ENCODE results near the gene CEP85. TPM values are rescaled to one million over a fixed set of nuclear protein-coding genes. Genes with fewer than 3 reads are reported as not detected.
"Not testable (repeated sequence)": the region's sequence is repeated elsewhere in the genome, so short reads cannot be mapped to it uniquely, and the experiment has no call there.

Gene CEP85
- total RNA-seq, 1 donor, result 12.9 TPM

DNA sequence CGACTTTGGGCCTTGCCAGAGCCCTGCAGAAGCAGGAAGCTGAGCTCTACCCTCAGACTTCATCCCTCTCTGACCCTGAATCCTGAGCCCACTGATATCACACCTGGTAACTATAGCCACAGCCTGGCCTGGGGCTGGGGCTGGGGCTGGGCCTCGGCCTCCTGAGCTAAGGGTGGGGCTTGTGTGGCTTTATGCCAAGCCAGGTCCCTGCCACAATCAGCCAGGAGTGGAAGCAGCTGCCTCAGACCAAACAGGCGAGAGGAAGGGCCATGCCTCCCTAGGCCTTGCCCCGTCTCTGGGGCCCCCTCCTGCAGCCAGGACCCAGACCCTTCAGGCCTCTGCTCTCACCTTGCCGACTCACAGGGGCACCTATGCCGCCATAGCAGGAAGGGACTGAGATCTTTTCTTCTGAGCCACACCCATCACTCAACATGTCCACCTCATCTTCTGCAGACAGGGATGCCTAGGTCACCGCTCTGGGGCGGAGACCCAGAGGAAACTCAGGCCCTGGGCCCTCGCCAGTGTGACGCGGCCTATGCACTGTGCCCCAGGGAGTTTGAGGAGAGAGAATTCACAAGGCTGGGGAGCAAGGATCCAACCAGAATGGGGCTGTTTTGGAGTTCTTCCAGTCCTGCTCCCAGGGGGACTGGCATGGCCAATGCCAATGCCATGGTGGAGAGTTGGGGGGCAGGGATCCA lies 66.7 kb downstream of the CEP85 start:
- Histone ChIP-seq H3K4me1 (ENCODE audit: insufficient read depth, low read length) (peaks cover 44% of the 10 kb centered on the region), H3K27me3 (ENCODE audit: insufficient read depth, low read length) (no peaks in the 10 kb centered on the region), H3K4me3 (ENCODE audit: low read length) (no peak overlapping the region), H3K9me3 (ENCODE audit: low read depth, low read length) (no peaks in the 10 kb centered on the region)

DNA sequence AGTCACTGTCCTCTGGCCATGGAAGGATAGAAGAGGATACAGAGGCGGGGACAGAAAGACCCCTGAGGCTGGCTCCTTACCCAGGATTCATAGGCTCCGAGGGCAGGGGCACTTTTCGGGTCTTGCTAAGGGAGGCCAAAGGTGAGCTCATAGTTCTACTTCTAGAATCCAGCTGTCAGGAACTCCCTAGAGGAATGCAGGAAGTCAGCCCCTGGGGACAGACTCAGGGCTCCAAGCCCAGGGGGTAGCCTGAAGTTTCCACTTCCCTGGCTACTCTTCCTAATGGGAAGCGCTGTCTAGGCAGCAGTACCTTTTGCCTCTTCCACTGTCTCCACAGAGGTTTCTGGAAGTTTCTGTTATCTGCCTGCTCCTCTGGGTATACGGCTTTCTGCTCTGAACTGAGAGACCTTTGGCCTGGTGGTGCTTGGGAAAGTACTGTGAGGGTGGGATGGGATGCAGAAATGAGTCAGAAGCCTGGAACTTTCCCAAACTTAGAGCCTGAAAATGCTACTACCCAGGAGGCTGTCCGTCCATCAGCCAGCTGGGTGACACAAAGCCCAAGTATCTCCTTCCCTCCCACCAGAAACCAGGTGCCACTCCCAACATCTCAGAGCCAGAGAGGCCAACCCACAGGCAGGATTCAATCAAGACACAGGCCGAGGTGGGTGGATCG lies 68.9 kb downstream of the CEP85 start:
- H3K27me3 ChIP-seq (ENCODE audit: insufficient read depth, low read length), result no peaks in the 10 kb centered on the region
- H3K4me1 ChIP-seq (ENCODE audit: insufficient read depth, low read length), result peaks cover 61% of the 10 kb centered on the region
- no peak overlapping the region for H3K4me3 ChIP-seq (ENCODE audit: low read length)
- no peaks in the 10 kb centered on the region for H3K9me3 ChIP-seq (ENCODE audit: low read depth, low read length)

DNA sequence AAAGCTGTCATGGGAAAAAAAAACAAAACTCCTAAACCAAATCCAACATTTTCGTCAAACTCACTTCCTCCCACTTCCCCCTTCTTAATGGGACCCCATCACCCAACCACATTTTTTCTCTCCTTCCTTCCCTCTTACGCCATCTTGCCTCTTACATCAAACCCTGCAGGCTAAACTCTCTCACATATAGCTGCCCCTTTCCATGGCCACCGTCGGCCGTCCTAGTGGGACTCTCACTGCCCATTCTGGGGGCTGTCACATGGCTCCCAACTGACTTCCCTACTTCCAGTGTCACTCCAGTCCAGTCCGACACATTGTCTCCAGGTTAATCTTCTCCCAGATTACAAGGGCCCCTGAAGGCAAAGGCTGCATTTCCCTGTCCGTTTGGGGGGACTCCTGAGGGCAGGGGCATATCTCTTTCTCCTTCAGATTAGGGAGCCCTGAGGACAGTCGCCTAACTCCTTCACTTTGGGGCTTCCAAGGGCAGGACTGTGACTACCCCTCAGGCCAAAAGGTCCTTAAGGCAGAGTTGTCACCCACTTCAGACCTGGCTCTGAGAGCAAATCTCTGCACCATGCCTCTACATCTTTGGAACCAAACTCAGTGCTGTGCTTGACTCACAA lies 71.8 kb downstream of the CEP85 start:
- Histone ChIP-seq H3K9me3 (ENCODE audit: low read depth, low read length) (no peaks in the 10 kb centered on the region), H3K27me3 (ENCODE audit: insufficient read depth, low read length) (no peaks in the 10 kb centered on the region), H3K4me3 (ENCODE audit: low read length) (peak overlapping the region; percentile 78), H3K4me1 (ENCODE audit: insufficient read depth, low read length) (peaks cover 65% of the 10 kb centered on the region)

DNA sequence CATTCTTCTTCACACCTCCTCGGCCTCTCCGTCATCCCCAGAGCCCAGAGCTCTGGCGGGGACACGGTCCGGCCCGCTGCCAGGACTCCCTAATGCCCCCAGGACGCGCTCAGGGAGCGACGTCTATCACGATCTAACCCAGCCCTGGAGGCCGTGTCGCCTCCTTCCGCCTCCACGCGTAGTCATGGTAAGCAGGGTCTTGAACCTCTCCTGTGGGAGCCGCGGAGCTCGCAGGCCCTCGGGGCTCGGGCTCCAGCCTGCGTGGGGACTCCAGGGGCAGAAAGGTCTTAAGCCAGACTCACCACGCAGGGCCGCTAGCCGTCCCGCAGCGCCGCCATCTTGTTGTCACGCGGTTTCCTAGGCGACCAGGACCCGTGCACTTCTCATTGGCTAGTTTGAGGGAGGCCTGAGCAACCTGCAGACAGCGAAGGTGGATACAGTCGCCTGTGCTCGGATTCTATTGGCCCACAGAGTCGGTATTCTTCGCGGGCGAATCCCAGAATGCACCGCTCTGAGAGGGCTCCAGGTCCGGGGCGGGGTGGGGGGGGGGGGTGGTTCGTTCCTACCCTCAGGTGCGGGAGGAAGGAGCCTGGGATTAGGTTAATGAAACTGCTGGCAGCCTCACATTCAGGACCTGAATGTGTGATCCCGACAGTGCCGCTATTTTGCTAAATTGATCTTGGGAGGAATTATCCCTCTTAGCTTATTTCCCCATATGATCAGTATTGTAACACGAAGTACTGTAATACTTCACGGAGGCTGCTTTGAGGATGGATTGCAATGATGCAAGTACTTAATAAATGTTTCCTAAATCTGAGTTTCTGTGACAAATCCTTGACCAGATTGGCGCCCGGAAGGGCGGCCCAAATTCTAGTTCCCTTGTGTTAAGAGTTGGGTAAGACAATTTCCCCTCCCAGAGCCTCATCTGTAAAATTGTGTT lies 72.6 kb downstream of the CEP85 start, which contains the start of gene UBXN11:
UBXN11 (minus strand) TSS at position 347 of the 940 bp plus-strand sequence. CDS start 3,753 bp downstream, outside the sequence.
- Histone ChIP-seq H3K4me1 (ENCODE audit: insufficient read depth, low read length) (peaks cover 68% of the 10 kb centered on the region), H3K9me3 (ENCODE audit: low read depth, low read length) (no peaks in the 10 kb centered on the region), H3K4me3 (ENCODE audit: low read length) (peak within 1 kb of the TSS; percentile 78), H3K27me3 (ENCODE audit: insufficient read depth, low read length) (no peaks in the 10 kb centered on the region)

DNA sequence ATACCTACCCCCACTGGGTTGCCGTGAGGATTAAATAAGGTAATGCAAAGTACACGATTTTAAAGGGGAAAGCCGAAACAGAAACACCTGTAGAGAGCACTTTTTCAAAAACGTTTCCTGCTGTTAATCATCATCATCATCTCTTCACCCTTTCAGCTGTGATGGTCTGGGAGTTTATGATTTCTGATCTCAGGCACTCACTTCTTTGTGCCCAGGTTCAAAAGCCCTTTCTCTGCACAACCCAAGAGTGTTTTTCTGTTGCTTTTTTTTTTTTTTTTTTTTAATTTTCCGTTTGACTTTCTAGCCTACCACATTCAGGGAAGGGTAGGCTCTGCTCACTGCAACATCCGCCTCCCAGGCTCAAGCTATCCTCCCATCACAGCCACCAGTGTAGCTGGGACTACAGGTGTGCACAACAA lies 73.4 kb downstream of the CEP85 start:
- no peaks in the 10 kb centered on the region for H3K9me3 ChIP-seq (ENCODE audit: low read depth, low read length)
- H3K27me3 ChIP-seq (ENCODE audit: insufficient read depth, low read length), result no peaks in the 10 kb centered on the region
- no peak overlapping the region for H3K4me3 ChIP-seq (ENCODE audit: low read length)
- H3K4me1 ChIP-seq (ENCODE audit: insufficient read depth, low read length), result peaks cover 68% of the 10 kb centered on the region

DNA sequence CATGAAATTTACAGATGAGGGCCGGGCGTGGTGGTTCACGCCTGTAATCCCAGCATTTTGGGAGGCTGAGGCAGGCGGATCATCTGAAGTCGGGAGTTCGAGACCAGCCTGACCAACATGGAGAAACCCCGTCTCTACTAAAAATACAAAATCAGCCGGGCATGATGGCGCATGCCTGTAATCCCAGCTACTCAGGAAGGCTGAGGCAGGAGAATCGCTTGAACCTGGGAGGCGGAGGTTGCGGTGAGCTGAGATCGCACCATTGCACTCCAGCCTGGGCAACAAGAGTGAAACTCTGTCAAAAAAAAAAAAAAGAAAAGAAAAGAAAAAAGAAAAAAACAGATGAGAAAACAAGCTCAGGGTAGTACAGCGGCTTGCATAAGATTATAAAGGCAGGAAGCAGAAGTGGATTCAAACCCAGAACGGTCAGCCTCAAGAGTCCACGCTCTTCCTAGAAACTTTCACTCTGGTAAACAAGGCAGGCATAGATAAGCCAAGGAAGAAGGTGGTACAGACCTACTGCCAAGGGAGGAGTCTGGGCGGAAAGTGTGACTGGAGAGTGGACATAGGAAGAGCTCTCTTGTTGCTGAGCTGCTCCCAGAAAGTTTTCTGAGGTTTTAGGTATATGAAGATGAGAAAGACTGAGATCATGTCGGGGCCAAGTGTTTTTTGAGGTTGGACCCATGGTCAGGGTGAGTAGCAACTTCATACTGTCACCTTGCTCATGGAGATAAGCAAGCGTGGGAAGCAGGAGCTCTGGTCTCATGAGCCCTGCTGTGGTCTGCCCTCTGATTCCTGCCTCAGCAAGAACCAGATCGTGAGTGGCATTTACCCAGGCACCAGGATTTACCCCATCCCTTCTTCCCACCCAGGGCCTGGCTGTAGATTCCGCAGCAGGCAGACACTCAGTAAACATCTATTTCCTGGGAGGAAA lies 74.2 kb downstream of the CEP85 start:
- peak overlapping the region; percentile 4 for H3K4me3 ChIP-seq (ENCODE audit: low read length)
- not testable (repeated sequence) for H3K27me3 ChIP-seq (ENCODE audit: insufficient read depth, low read length); H3K9me3 ChIP-seq (ENCODE audit: low read depth, low read length)
- H3K4me1 ChIP-seq (ENCODE audit: insufficient read depth, low read length), result peaks cover 73% of the 10 kb centered on the region

DNA sequence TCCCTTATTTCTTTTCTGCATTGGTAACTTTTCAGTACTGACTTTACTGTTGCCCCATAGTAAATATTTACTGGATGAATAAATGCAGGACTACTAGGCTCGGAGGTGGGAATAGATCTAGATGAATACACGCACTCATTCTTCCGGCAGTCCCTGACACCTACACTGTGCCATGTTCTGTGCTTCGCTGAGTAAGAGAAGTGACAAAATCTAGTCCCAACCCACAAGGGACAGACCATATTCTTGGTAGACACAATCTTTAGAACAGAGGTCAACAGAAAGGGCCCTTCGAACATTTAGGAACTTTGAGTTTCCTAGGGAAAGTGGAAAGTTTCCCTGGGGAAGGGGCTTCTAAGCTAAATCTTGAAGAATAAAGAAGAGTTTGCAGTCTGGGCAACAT lies 80.5 kb downstream of the CEP85 start:
- Histone ChIP-seq H3K4me1 (ENCODE audit: insufficient read depth, low read length) (peaks cover 80% of the 10 kb centered on the region), H3K27me3 (ENCODE audit: insufficient read depth, low read length) (no peaks in the 10 kb centered on the region), H3K9me3 (ENCODE audit: low read depth, low read length) (no peaks in the 10 kb centered on the region), H3K4me3 (ENCODE audit: low read length) (no peak overlapping the region)

DNA sequence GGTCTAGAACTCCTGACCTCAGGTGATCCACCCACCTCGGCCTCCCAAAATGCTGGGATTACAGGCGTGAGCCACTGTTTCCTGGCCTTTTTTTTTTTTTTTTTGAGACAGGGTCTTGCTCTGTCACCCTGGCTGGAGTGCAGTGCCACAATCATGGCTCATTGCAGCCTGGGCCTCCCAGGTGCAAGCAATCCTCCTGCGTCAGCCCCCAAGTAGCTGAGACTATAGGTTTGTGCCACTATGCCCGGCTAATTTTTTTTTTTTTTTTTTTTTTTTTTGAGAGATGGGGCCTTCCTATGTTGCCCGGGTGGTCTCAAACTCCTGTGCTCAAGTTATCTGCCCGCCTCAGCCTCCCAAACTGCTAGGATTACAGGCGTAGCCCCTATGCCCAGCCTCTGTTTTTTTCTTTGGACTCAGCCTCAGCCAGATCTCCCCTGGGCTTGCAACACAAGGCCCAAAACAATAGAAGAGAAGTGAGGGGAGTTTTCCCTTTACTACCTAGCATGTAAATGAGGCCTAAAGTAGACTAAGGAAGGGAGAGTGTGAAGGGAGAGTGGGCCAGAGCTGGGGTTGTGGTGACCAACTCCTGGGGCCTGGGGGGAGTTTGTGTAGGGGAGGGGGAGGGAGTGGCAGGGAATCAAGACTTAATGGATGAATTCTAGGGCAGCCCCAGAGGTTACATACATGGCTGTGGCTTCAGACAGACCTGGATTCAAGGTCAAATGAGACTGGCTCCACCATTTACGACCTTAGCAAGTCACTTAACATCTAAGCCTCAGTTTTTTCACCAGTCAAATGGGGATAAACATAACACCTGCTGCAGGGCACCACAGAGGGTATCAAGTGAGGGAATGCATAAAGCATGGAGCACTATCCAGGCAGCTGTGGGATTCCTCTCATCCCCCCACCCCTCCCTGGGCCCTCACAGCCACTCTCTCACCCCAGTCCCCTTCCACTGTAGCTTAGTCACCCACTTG lies 82.2 kb downstream of the CEP85 start:
- no peak overlapping the region for H3K4me3 ChIP-seq (ENCODE audit: low read length)
- H3K27me3 ChIP-seq (ENCODE audit: insufficient read depth, low read length), result no peaks in the 10 kb centered on the region
- peaks cover 84% of the 10 kb centered on the region for H3K4me1 ChIP-seq (ENCODE audit: insufficient read depth, low read length)
- H3K9me3 ChIP-seq (ENCODE audit: low read depth, low read length), result no peaks in the 10 kb centered on the region

DNA sequence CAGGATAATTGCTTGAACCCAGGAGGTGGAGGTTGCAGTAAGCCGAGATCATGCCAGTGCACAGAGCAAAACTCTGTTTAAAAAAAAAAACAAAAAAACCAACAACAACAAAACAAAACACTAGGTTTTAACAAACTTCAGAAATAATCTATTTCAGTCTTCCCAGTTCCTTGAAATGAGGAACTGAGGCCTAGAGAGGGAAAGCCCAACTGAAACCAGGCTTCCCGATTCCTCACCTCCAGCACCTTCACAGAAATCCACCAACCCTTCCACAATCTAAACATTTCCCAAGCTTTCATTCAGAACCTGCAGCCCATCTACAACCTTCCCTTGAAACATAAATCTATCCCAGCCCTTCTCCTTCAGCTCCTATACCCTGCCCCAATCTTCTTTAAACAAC lies 83.1 kb downstream of the CEP85 start:
- Histone ChIP-seq H3K4me1 (ENCODE audit: insufficient read depth, low read length) (peaks cover 94% of the 10 kb centered on the region), H3K4me3 (ENCODE audit: low read length) (peak overlapping the region; percentile 67), H3K27me3 (ENCODE audit: insufficient read depth, low read length) (no peaks in the 10 kb centered on the region), H3K9me3 (ENCODE audit: low read depth, low read length) (no peaks in the 10 kb centered on the region)

DNA sequence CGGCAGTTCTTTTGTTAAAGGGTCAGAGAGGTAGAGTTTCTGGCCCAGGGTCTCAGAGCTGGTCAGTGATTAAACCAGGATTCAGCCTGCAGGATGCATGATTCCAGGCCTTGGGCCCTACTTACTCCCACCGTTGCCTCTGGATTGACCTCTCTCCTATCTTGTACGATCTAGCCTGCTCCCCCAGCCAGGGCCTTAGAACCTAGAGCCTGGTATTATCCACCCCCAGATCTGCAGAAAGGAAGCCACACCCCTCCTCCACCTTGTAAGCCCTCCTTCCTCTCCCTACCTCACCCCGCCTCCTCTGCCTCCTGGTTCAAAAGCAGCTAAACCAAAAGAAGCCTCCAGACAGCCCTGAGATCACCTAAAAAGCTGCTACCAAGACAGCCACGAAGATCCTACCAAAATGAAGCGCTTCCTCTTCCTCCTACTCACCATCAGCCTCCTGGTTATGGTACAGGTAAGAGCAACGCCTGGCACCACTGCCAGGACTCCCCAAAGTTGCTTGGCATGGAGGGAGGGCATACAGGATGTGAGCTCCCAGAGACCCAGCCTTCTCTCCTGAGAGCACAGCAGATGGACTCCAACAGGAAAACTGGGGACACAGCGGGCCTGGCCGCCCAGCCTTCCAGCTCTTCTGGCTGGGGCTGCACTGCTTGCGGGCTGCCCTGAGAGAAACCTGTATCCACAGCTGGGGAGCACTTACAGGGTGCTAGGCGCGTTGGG lies 83.8 kb downstream of the CEP85 start, which contains the start of gene CD52:
CD52 (plus strand) TSS at position 347 of the 726 bp plus-strand sequence; CDS start at position 407, 60 bp downstream.
- Histone ChIP-seq H3K4me3 (ENCODE audit: low read length) (peak within 1 kb of the TSS; percentile 67), H3K27me3 (ENCODE audit: insufficient read depth, low read length) (no peaks in the 10 kb centered on the region), H3K4me1 (ENCODE audit: insufficient read depth, low read length) (peaks cover 97% of the 10 kb centered on the region), H3K9me3 (ENCODE audit: low read depth, low read length) (no peaks in the 10 kb centered on the region)

DNA sequence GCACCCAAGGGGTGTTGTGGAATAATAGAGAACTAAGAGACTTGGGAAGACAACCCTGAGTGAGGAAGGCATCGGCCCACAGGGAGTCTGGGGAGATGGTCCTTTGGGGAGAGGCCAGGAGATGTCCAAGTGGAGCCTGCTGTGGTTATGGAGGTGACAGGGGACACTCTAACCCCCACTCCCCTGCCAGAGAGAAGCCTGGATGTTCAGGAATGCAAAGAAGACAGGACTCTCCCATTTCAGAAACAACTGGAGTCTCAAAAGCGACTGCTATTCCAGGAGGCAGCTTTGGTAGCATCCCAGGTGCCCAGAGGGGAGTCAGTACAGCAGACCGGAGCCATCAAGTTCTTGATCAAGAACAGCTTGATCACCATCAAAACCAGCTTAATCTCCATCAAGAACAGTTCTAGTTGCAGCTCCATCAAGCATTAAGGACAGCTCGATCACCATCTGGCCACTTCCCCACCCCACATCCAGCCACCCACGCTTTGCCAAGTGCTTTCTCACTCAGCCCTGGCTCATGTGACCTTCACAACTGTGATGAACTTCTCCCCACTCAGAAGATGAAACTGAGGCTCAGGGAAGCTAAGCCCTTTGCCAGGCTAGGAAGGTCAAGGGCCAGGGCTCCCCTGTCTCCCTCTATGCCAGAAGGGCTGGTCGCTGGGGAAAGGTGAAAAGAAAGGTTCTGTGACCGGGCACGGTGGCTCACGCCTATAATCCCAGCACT lies 84.5 kb downstream of the CEP85 start:
- peaks cover 90% of the 10 kb centered on the region for H3K4me1 ChIP-seq (ENCODE audit: insufficient read depth, low read length)
- H3K9me3 ChIP-seq (ENCODE audit: low read depth, low read length), result no peaks in the 10 kb centered on the region
- no peaks in the 10 kb centered on the region for H3K27me3 ChIP-seq (ENCODE audit: insufficient read depth, low read length)
- peak overlapping the region; percentile 67 for H3K4me3 ChIP-seq (ENCODE audit: low read length)

DNA sequence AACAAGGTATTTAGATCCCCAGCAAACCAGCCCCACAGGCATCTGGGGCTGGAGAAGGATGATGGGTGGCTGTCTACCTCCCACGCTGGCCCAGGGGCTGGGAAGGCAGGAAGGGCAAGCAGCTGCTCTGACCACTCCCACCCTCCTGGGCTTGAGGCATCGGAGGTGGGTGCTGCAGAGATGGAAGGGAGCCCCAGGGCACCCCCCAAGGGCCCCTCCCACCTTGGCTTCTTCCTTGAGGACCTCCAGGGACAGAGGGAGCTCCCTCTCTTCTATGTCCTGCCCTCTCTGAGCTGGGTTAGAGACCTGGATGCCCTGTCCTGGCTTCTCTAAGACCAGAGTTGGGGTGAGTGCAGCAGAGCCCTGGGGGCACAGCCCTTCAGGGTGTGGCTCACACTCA lies 86.9 kb downstream of the CEP85 start:
- H3K4me3 ChIP-seq (ENCODE audit: low read length), result no peak overlapping the region
- peaks cover 66% of the 10 kb centered on the region for H3K4me1 ChIP-seq (ENCODE audit: insufficient read depth, low read length)
- no peaks in the 10 kb centered on the region for H3K9me3 ChIP-seq (ENCODE audit: low read depth, low read length)
- H3K27me3 ChIP-seq (ENCODE audit: insufficient read depth, low read length), result no peaks in the 10 kb centered on the region

All from mononuclear cell (primary cell).